HCT116 (cell line): ENCODE results near the gene RAMAC. TPM values are rescaled to one million over a fixed set of nuclear protein-coding genes. Genes with fewer than 3 reads are reported as not detected.

Experiments used
- ATAC-seq: fragments of 200-7000 bp; cut with Tn5 transposase; 2 replicates; pipeline ENCODE4 v1.9.1; 2020; ENCODE audit warnings: mild to moderate bottlenecking, moderate library complexity
- BruUV-seq: library from RNA; stranded (reverse); fragments of 400-500 nt; replicated peaks from 2 replicates; lab custom pipeline; 2021; lab: Mats Ljungman, UMichigan
- CTCF ChIA-PET: fragments of 300-600 bp; sonication (Branson Sonifier 250); formaldehyde crosslinking; loops from one replicate; lab custom pipeline; 2021; ENCODE audit warnings: antibody characterized with exemption; lab: Charles Lee
- POLR2A ChIA-PET: fragments of 300-600, 350-600 bp; sonication (Branson Sonifier 250); formaldehyde crosslinking; loops from one replicate; lab custom pipeline; 2021; ENCODE audit warnings: antibody characterized with exemption; lab: Charles Lee
- RAD21 ChIA-PET, 2 experiments: fragments of 300-600 bp; sonication (Branson Sonifier 250); formaldehyde crosslinking; loops; one replicate each; lab custom pipeline; 2023; ENCODE audit warnings: low total read pairs in 2 of 2; ENCODE audit not compliant: uncharacterized antibody in 2 of 2, unreplicated experiment in 2 of 2, low non-redundant PET in 1 of 2; lab: Charles Lee
- DNase-seq: peaks from one replicate; pipeline ENCODE4 v3.0.0-alpha.2; 2010; ENCODE audit warnings: low read depth, low spot score
- H2AFZ ChIP-seq: fragments of 200-600 bp; shearing (Covaris generic), sonication (generic); 2 replicates; pipeline ENCODE4 v1.6.1; 2017; ENCODE audit warnings: low read depth, mixed run types, mixed read lengths, antibody characterized with exemption, low read length; ENCODE audit not compliant: poor library complexity, severe bottlenecking
- H3K27ac ChIP-seq: 2 replicates; pipeline ENCODE4 v1.5.1; 2012; ENCODE audit warnings: low read depth, low read length
- H3K27me3 ChIP-seq: fragments of 200-600 bp; sonication (generic); 2 replicates; pipeline ENCODE4 v1.6.1; 2016; ENCODE audit warnings: mixed run types, low read length, mixed read lengths; ENCODE audit not compliant: insufficient read depth
- H3K36me3 ChIP-seq, 2 experiments: fragments of 200-500 bp in 1 of 2; fragments of 200-600 bp in 1 of 2; sonication (Bioruptor generic) in 1 of 2; sonication (generic) in 1 of 2; 2 replicates each; pipeline versions ENCODE4 v1.5.1 to v1.6.1; 2014 to 2016; ENCODE audit warnings: low read length in 2 of 2, inconsistent platforms in 1 of 2, mixed read lengths in 1 of 2, mixed run types in 1 of 2; ENCODE audit not compliant: insufficient read depth in 2 of 2, control insufficient read depth in 1 of 2
- H3K4me1 ChIP-seq, 2 experiments: fragments of 200-600 bp in 1 of 2; sonication (generic) in 1 of 2; 2 replicates each; pipeline versions ENCODE4 v1.5.1 to v1.6.1; 2012 to 2017; ENCODE audit warnings: low read length in 2 of 2, inconsistent platforms in 1 of 2, mild to moderate bottlenecking in 1 of 2, mixed read lengths in 1 of 2, mixed run types in 1 of 2, moderate library complexity in 1 of 2; ENCODE audit not compliant: insufficient read depth in 2 of 2, control insufficient read depth in 1 of 2
- H3K4me2 ChIP-seq: fragments of 200-600 bp; sonication (generic); 2 replicates; pipeline ENCODE4 v1.6.1; 2017; ENCODE audit warnings: mixed run types, low read length, mixed read lengths
- H3K4me3 ChIP-seq, 2 experiments: fragments of 200-600 bp in 1 of 2; sonication (generic) in 1 of 2; replicated peaks in 1 of 2; 2 replicates each; pipeline ENCODE4 v1.5.1; 2011 to 2016; ENCODE audit warnings: low read length in 2 of 2, control low read depth in 1 of 2, low read depth in 1 of 2, mild to moderate bottlenecking in 1 of 2, mixed read lengths in 1 of 2, mixed run types in 1 of 2
- H3K79me2 ChIP-seq: fragments of 200-600 bp; sonication (generic); 2 replicates; pipeline ENCODE4 v1.6.1; 2017; ENCODE audit warnings: mild to moderate bottlenecking, mixed run types, low read length, moderate library complexity, mixed read lengths; ENCODE audit not compliant: insufficient read depth
- H3K9ac ChIP-seq: fragments of 200-600 bp; sonication (generic); 2 replicates; pipeline ENCODE4 v1.6.1; 2016; ENCODE audit warnings: low read length, mixed read lengths
- H3K9me2 ChIP-seq: fragments of 200-600 bp; sonication (generic), shearing (Covaris generic); 2 replicates; pipeline ENCODE4 v1.6.1; 2017; ENCODE audit warnings: mixed run types, mild to moderate bottlenecking, moderate library complexity; ENCODE audit not compliant: insufficient read depth
- H3K9me3 ChIP-seq, 2 experiments: fragments of 200-500 bp in 1 of 2; fragments of 200-600 bp in 1 of 2; sonication (Bioruptor generic) in 1 of 2; sonication (generic) in 1 of 2; 2 replicates each; pipeline ENCODE4 v1.6.1; 2014 to 2017; ENCODE audit warnings: low read length in 2 of 2, mixed read lengths in 2 of 2, inconsistent platforms in 1 of 2, low read depth in 1 of 2, mild to moderate bottlenecking in 1 of 2, mixed run types in 1 of 2, moderate library complexity in 1 of 2; ENCODE audit not compliant: control insufficient read depth in 1 of 2, insufficient read depth in 1 of 2
- H4K20me1 ChIP-seq: fragments of 200-600 bp; sonication (generic), shearing (Covaris generic); 2 replicates; pipeline ENCODE4 v1.6.1; 2017; ENCODE audit warnings: mixed run types, mild to moderate bottlenecking, moderate library complexity; ENCODE audit not compliant: insufficient read depth
- CBX3 ChIP-seq: IDR thresholded peaks from 2 replicates; pipeline ENCODE4 v1.6.1; 2012; ENCODE audit warnings: low read depth
- CEBPB ChIP-seq: IDR thresholded peaks from 2 replicates; pipeline ENCODE4 v1.6.1; 2012; ENCODE audit warnings: low read depth
- EGR1 ChIP-seq: IDR thresholded peaks from 2 replicates; pipeline ENCODE4 v1.6.1; 2012; ENCODE audit warnings: low read depth
- ELF1 ChIP-seq: IDR thresholded peaks from 2 replicates; pipeline ENCODE4 v1.6.1; 2012; ENCODE audit warnings: low read depth, borderline replicate concordance
- EZH2phosphoT487 ChIP-seq: fragments of 200-600 bp; IDR thresholded peaks from 2 replicates; pipeline ENCODE4 v1.6.1; 2018; ENCODE audit warnings: antibody characterized with exemption, borderline replicate concordance
- JUND ChIP-seq: IDR thresholded peaks from 2 replicates; pipeline ENCODE4 v1.6.1; 2012
- RAD21 ChIP-seq: IDR thresholded peaks from 2 replicates; pipeline ENCODE4 v1.6.1; 2012; ENCODE audit warnings: low read depth, mild to moderate bottlenecking
- SIN3A ChIP-seq: IDR thresholded peaks from 2 replicates; pipeline ENCODE4 v1.6.1; 2012; ENCODE audit warnings: low read depth
- SP1 ChIP-seq: IDR thresholded peaks from 2 replicates; pipeline ENCODE4 v1.6.1; 2012; ENCODE audit warnings: low read depth
- TCF7L2 ChIP-seq: IDR thresholded peaks from 2 replicates; pipeline ENCODE4 v1.7.0; 2011; ENCODE audit warnings: borderline replicate concordance, inconsistent platforms; ENCODE audit not compliant: insufficient read depth, insufficient read length; ENCODE audit errors: extremely low read depth
- YY1 ChIP-seq: IDR thresholded peaks from 2 replicates; pipeline ENCODE4 v1.6.1; 2011; ENCODE audit warnings: low read length, low read depth, moderate library complexity, mild to moderate bottlenecking; ENCODE audit not compliant: insufficient replicate concordance; ENCODE audit errors: extremely low read depth
- ZFX ChIP-seq: fragments of 450-650 bp; IDR thresholded peaks from 2 replicates; pipeline ENCODE4 v1.6.1; 2017
- ZNF274 ChIP-seq: fragments of 200-500 bp; sonication (Bioruptor generic); IDR thresholded peaks from 2 replicates; pipeline ENCODE4 v1.6.1; 2014; ENCODE audit warnings: mild to moderate bottlenecking, low read depth, low read length, inconsistent platforms
- intact Hi-C: fragments of 100-400 bp; cut with micrococcal nuclease; formaldehyde crosslinking; loops from 2 replicates; pipeline ENCODE4 v1.10.0; 2022
- total RNA-seq: library from RNA; stranded (reverse); gene quantifications from one replicate; pipeline ENCODE4 v1.2.1, GENCODE V29; 2021; ENCODE audit not compliant: unreplicated experiment
- TF ChIP-seq, protein P1 (sequence below), 3 experiments: fragments of 200-600 bp in 1 of 3; sonication (generic) in 1 of 3; IDR thresholded peaks in 2 of 3; conservative IDR thresholded peaks in 1 of 3; 2 replicates each; pipeline ENCODE4 v1.5.1; 2012 to 2017; ENCODE audit warnings: low read depth in 2 of 3, low read length in 2 of 3, antibody characterized with exemption in 1 of 3, borderline replicate concordance in 1 of 3, control low read depth in 1 of 3, mild to moderate bottlenecking in 1 of 3, mixed read lengths in 1 of 3, mixed run types in 1 of 3, moderate library complexity in 1 of 3; ENCODE audit not compliant: insufficient read depth in 1 of 3
- TF ChIP-seq, protein P2 (sequence below): IDR thresholded peaks from 2 replicates; pipeline ENCODE4 v1.6.1; 2012
- TF ChIP-seq, protein P3 (sequence below): IDR thresholded peaks from 2 replicates; pipeline ENCODE4 v1.6.1; 2012; ENCODE audit warnings: low read depth
- TF ChIP-seq, protein P4 (sequence below): IDR thresholded peaks from 2 replicates; pipeline ENCODE4 v1.6.1; 2012

Gene RAMAC
- total RNA-seq, 1 experiment from 2014 or later = 16.5 TPM

GRCh38 chr15:83014205-83014653, 28.2 kb downstream of the RAMAC start:
- no peak overlapping the region for H3K4me2 ChIP-seq
- H3K4me1 ChIP-seq = peaks cover 7 to 18% of the 10 kb centered on the region in 2 experiments; a peak in 3 of 4 replicates
- H3K27ac ChIP-seq = no peak overlapping the region
- intact Hi-C loops = loop anchor here (5.0 kb wide), 2 partner anchors 262 to 368 kb away; no protein-coding TSS in a partner anchor
- ChIA-PET POLR2A (no interaction called here), RAD21 (no interaction called here), CTCF (no interaction called here)
- H3K27me3 ChIP-seq = no peaks in the 10 kb centered on the region
- H3K36me3 ChIP-seq = peaks cover 19 to 23% of the 10 kb centered on the region in 2 experiments; a peak in 3 of 4 replicates
- H3K9me2 ChIP-seq = no peaks in the 10 kb centered on the region
- no peak overlapping the region for H3K4me3 ChIP-seq
- H3K9me3 ChIP-seq = no peaks in the 10 kb centered on the region
- 0 out of 2 replicates have a peak, but pooled peaks cover 3% of the 10 kb centered on the region for H4K20me1 ChIP-seq
- ATAC-seq = no peak
- no TSS peak for BruUV-seq
- TF ChIP-seq YY1 (no peak), SP1 (no peak), RAD21 (no peak), ZNF274 (no peak), TCF7L2 (no peak), EZH2phosphoT487 (no peak), CBX3 (no peak), CEBPB (no peak), ELF1 (no peak), ZFX (no peak), SIN3A (no peak), JUND (no peak), EGR1 (no peak)
- TF ChIP-seq, protein P1, sequence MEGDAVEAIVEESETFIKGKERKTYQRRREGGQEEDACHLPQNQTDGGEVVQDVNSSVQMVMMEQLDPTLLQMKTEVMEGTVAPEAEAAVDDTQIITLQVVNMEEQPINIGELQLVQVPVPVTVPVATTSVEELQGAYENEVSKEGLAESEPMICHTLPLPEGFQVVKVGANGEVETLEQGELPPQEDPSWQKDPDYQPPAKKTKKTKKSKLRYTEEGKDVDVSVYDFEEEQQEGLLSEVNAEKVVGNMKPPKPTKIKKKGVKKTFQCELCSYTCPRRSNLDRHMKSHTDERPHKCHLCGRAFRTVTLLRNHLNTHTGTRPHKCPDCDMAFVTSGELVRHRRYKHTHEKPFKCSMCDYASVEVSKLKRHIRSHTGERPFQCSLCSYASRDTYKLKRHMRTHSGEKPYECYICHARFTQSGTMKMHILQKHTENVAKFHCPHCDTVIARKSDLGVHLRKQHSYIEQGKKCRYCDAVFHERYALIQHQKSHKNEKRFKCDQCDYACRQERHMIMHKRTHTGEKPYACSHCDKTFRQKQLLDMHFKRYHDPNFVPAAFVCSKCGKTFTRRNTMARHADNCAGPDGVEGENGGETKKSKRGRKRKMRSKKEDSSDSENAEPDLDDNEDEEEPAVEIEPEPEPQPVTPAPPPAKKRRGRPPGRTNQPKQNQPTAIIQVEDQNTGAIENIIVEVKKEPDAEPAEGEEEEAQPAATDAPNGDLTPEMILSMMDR (IDR thresholded peaks at IDR 0.05 in 2 of 3, conservative IDR thresholded peaks at IDR 0.05 in 1 of 3; ENCODE audit: borderline replicate concordance in 1 of 3, insufficient read depth in 1 of 3, low read depth in 2 of 3, low read length in 2 of 3) = no peak
- TF ChIP-seq, protein P2, sequence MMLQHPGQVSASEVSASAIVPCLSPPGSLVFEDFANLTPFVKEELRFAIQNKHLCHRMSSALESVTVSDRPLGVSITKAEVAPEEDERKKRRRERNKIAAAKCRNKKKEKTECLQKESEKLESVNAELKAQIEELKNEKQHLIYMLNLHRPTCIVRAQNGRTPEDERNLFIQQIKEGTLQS = no peak
- TF ChIP-seq, protein P3, sequence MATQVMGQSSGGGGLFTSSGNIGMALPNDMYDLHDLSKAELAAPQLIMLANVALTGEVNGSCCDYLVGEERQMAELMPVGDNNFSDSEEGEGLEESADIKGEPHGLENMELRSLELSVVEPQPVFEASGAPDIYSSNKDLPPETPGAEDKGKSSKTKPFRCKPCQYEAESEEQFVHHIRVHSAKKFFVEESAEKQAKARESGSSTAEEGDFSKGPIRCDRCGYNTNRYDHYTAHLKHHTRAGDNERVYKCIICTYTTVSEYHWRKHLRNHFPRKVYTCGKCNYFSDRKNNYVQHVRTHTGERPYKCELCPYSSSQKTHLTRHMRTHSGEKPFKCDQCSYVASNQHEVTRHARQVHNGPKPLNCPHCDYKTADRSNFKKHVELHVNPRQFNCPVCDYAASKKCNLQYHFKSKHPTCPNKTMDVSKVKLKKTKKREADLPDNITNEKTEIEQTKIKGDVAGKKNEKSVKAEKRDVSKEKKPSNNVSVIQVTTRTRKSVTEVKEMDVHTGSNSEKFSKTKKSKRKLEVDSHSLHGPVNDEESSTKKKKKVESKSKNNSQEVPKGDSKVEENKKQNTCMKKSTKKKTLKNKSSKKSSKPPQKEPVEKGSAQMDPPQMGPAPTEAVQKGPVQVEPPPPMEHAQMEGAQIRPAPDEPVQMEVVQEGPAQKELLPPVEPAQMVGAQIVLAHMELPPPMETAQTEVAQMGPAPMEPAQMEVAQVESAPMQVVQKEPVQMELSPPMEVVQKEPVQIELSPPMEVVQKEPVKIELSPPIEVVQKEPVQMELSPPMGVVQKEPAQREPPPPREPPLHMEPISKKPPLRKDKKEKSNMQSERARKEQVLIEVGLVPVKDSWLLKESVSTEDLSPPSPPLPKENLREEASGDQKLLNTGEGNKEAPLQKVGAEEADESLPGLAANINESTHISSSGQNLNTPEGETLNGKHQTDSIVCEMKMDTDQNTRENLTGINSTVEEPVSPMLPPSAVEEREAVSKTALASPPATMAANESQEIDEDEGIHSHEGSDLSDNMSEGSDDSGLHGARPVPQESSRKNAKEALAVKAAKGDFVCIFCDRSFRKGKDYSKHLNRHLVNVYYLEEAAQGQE = no peak
- TF ChIP-seq, protein P4, sequence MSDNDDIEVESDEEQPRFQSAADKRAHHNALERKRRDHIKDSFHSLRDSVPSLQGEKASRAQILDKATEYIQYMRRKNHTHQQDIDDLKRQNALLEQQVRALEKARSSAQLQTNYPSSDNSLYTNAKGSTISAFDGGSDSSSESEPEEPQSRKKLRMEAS = no peak
- H3K9ac ChIP-seq = no peak overlapping the region
- H3K79me2 ChIP-seq = peaks cover 22% of the 10 kb centered on the region
- DNase-seq = no peak
- H2AFZ ChIP-seq = no peak overlapping the region
